ENCODE results near the gene ATOX1. TPM values are rescaled to one million over a fixed set of nuclear protein-coding genes. Genes with fewer than 3 reads are reported as not detected.
"Not testable (repeated sequence)": the region's sequence is repeated elsewhere in the genome, so short reads cannot be mapped to it uniquely, and the experiment has no call there.

Gene ATOX1
- polyA plus RNA-seq, 1 of the 3 experiments (the other 2 are of a cell fraction), result 497 TPM

GRCh38 chr5:151699071-151699901 is 59.1 kb downstream of the ATOX1 start (continued):
- TF ChIP-seq CTCF (IDR thresholded peaks at IDR 0.05) (no peak), SMC3 (IDR thresholded peaks at IDR 0.05; ENCODE audit: low read depth, low read length) (no peak), TAF1 (IDR thresholded peaks at IDR 0.05; ENCODE audit: borderline replicate concordance, low read depth, low read length) (peak; percentile 68; the same call in 1 of the 2 replicates), MEF2A (IDR thresholded peaks at IDR 0.05; ENCODE audit: borderline replicate concordance, low read depth) (no peak; the same call in 1 of the 2 replicates), EZH2phosphoT487 (IDR thresholded peaks at IDR 0.05; ENCODE audit: borderline replicate concordance, low read depth) (no peak), YY1 (IDR thresholded peaks at IDR 0.05; ENCODE audit: low read depth) (peak; percentile 58; the same call in 1 of the 2 replicates), PBX3 (IDR thresholded peaks at IDR 0.05) (peak; percentile 56; the same call in 1 of the 2 replicates), NFIC (IDR thresholded peaks at IDR 0.05; ENCODE audit: borderline replicate concordance) (peak; percentile 48; the same call in 1 of the 2 replicates)

GRCh38 chr5:151698081-151698480 is 60.4 kb downstream of the ATOX1 start:
- H3K9me3 ChIP-seq; H3K4me3 ChIP-seq (ENCODE audit: low read depth in 2 of 2, low read length in 1 of 2); H3K4me2 ChIP-seq; POLR2A ChIA-PET; DNase-seq; H3K9me2 ChIP-seq; H3K27me3 ChIP-seq (ENCODE audit: insufficient read depth); H4K20me1 ChIP-seq (ENCODE audit: insufficient read depth); H3K79me2 ChIP-seq (ENCODE audit: insufficient read depth); H3K9ac ChIP-seq; H3K36me3 ChIP-seq (replicated peaks in 1 of 2; ENCODE audit: control insufficient read depth in 1 of 2, insufficient read depth in 2 of 2, low read length in 1 of 2); H2AFZ ChIP-seq (ENCODE audit: low read depth): not testable (repeated sequence)
- Histone ChIP-seq H3K27ac (ENCODE audit: low read depth in 2 of 2, low read length in 1 of 2) (peak overlapping the region in 1 of 2 experiments; percentile 100; a peak in 2 of 4 replicates), H3F3A (replicated peaks; ENCODE audit: insufficient read depth) (peaks cover 39% of the 10 kb centered on the region), H3K4me1 (ENCODE audit: control insufficient read depth in 1 of 2, insufficient read depth in 2 of 2, low read depth in 1 of 2, low read length in 1 of 2) (peaks cover 20 to 33% of the 10 kb centered on the region in 2 experiments)
- WGBS (ENCODE audit: low lambda C conversion rate), result 94% methylated on average over 4 of the region's 4 CpGs
- CTCF ChIA-PET, result interaction anchor here (4.1 kb wide), 1 partner anchor 39 kb away, joined by 20 read pairs; no protein-coding TSS in a partner anchor

DNA sequence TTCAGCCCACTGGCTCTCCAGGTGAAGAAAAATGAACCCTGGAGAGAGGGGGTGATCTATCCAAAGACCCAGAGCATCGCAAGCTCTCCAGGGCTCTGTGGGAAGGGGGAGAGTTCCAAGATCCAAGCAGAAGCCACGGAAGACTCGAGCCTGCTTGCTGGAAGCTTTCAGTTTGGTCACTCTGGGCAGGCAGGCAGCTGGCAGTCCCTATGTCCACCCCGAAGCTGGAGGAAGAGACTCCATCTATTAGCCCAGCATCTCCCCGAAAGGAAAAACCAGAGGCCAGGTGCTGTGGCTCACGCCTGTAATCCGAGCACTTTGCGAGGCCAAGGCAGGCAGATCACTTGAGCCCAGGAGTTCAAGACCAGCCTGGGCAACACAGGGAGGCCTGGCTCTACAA is 61.0 kb downstream of the ATOX1 start:
- Histone ChIP-seq H3F3A (replicated peaks; ENCODE audit: insufficient read depth) (peaks cover 37% of the 10 kb centered on the region), H3K4me1 (ENCODE audit: control insufficient read depth in 1 of 2, insufficient read depth in 2 of 2, low read depth in 1 of 2, low read length in 1 of 2) (peaks cover 14 to 33% of the 10 kb centered on the region in 2 experiments), H3K27me3 (ENCODE audit: insufficient read depth) (no peaks in the 10 kb centered on the region), H3K79me2 (ENCODE audit: insufficient read depth) (no peaks in the 10 kb centered on the region), H4K20me1 (ENCODE audit: insufficient read depth) (no peaks in the 10 kb centered on the region), H3K4me2 (no peak overlapping the region), H3K9me3 (no peaks in the 10 kb centered on the region), H3K9ac (no peak overlapping the region), H2AFZ (ENCODE audit: low read depth) (no peak overlapping the region), H3K36me3 (replicated peaks in 1 of 2; ENCODE audit: control insufficient read depth in 1 of 2, insufficient read depth in 2 of 2, low read length in 1 of 2) (no peaks in the 10 kb centered on the region), H3K4me3 (ENCODE audit: low read depth in 2 of 2, low read length in 1 of 2) (no peak overlapping the region), H3K27ac (ENCODE audit: low read depth in 2 of 2, low read length in 1 of 2) (peak overlapping the region in 1 of 2 experiments; percentile 100; a peak in 2 of 4 replicates), H3K9me2 (no peaks in the 10 kb centered on the region)
- POLR2A ChIA-PET, result no interaction called here
- DNase-seq, result no peak
- CTCF ChIA-PET, result interaction anchor here (0.6 to 4.1 kb wide), 4 partner anchors 10 to 850 kb away, joined by 3 to 20 read pairs (median 7); partner anchors contain the start of gene SPARC
- WGBS (ENCODE audit: low lambda C conversion rate), result 94% methylated on average over 6 of the region's 8 CpGs
- TF ChIP-seq RCOR1 (IDR thresholded peaks at IDR 0.05; ENCODE audit: low read length), result no peak
- TF ChIP-seq ZBTB33 (IDR thresholded peaks at IDR 0.05; ENCODE audit: borderline replicate concordance, low read depth), result no peak
- no peak for TF ChIP-seq RFX5 (IDR thresholded peaks at IDR 0.05; ENCODE audit: low read length)
- TF ChIP-seq SMC3 (IDR thresholded peaks at IDR 0.05; ENCODE audit: low read depth, low read length), result no peak
- TF ChIP-seq NRF1 (IDR thresholded peaks at IDR 0.05; ENCODE audit: low read depth, low read length), result no peak
- no peak for TF ChIP-seq JUND (IDR thresholded peaks at IDR 0.05)

Data from SK-N-SH (cell line).